Stimulated activated CD8-positive, alpha-beta memory T cell treated with anti-CD3 and anti-CD28 coated beads, Interleukin-4, amount 100 ng/mL, for 4 hours (primary cell): ENCODE data around the gene PSKH1.

ENCODE experiments used
- DNase-seq, 2 donors: peaks; one replicate each; pipeline ENCODE4 v3.0.0-alpha.2; 2020; ENCODE audit warnings: low read depth in 2 of 2, low spot score in 1 of 2

PSKH1 gene

GRCh38 chr16:67939507-67940445 is 46.7 kb downstream of the PSKH1 start:
- DNase-seq: peak in 1 of 2 donors; percentile 7

- DNase-seq: no peak
These were observed 47.5 kb downstream of the PSKH1 start for GRCh38 chr16:67940446-67941089.

- DNase-seq: no peak
These were observed 48.6 kb downstream of the PSKH1 start for GRCh38 chr16:67941469-67942199.

- no peak for DNase-seq
These were observed 49.1 kb downstream of the PSKH1 start for GRCh38 chr16:67942200-67942509.

- DNase-seq: no peak
These were observed 49.6 kb downstream of the PSKH1 start for GRCh38 chr16:67942510-67943255.

- no peak for DNase-seq
These were observed 50.2 kb downstream of the PSKH1 start for GRCh38 chr16:67943256-67943618.

- no peak for DNase-seq
These were observed 50.8 kb downstream of the PSKH1 start, which contains the start of gene LCAT for GRCh38 chr16:67943619-67944504. TSS of gene LCAT (minus strand) at chr16:67944120. CDS start at chr16:67944101, 19 bp downstream.

GRCh38 chr16:67944690-67945391 is 51.8 kb downstream of the PSKH1 start:
- no peak for DNase-seq

GRCh38 chr16:67945392-67945933 is 52.4 kb downstream of the PSKH1 start:
- no peak for DNase-seq

GRCh38 chr16:67946128-67946569 is 53.1 kb downstream of the PSKH1 start:
- DNase-seq: no peak

GRCh38 chr16:67946966-67947558 is 54.0 kb downstream of the PSKH1 start:
- no peak for DNase-seq

GRCh38 chr16:67948015-67948414 is 55.0 kb downstream of the PSKH1 start:
- DNase-seq: no peak

- DNase-seq: no peak
These were observed 56.6 kb downstream of the PSKH1 start for GRCh38 chr16:67949645-67950044.

GRCh38 chr16:67950335-67950843 is 57.3 kb downstream of the PSKH1 start:
- no peak for DNase-seq

- no peak for DNase-seq
These were observed 58.4 kb downstream of the PSKH1 start for GRCh38 chr16:67951485-67951884.

- DNase-seq: no peak
These were observed 60.8 kb downstream of the PSKH1 start for GRCh38 chr16:67953641-67954375.

GRCh38 chr16:67954421-67955196 is 61.6 kb downstream of the PSKH1 start:
- DNase-seq: no peak
